Measurements from ENCODE around the gene KLHL24.
"Not testable (repeated sequence)": the region's sequence is repeated elsewhere in the genome, so short reads cannot be mapped to it uniquely, and the experiment has no call there.

KLHL24 gene

DNA sequence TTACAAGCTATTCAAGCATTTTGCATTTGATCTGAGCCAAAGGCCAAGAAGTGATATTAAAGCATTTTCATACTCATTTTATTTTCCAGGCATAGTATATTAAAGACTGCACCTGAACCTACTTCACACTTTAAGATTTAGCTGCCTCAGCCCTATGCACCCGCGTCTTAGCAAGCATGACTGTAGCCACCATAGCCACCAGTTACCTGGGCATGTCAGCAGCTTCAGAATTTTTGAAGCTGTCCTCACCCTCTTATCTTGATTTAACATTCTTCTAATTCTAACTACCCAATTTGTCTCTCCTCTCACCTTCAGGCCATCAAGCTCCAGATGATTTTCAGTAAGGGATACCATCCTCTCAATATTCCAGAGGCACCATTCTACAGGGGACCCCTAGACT lies 40.8 kb upstream of the KLHL24 start:
- TF ChIP-seq, protein P1, sequence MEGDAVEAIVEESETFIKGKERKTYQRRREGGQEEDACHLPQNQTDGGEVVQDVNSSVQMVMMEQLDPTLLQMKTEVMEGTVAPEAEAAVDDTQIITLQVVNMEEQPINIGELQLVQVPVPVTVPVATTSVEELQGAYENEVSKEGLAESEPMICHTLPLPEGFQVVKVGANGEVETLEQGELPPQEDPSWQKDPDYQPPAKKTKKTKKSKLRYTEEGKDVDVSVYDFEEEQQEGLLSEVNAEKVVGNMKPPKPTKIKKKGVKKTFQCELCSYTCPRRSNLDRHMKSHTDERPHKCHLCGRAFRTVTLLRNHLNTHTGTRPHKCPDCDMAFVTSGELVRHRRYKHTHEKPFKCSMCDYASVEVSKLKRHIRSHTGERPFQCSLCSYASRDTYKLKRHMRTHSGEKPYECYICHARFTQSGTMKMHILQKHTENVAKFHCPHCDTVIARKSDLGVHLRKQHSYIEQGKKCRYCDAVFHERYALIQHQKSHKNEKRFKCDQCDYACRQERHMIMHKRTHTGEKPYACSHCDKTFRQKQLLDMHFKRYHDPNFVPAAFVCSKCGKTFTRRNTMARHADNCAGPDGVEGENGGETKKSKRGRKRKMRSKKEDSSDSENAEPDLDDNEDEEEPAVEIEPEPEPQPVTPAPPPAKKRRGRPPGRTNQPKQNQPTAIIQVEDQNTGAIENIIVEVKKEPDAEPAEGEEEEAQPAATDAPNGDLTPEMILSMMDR (IDR thresholded peaks at IDR 0.05; ENCODE audit: borderline replicate concordance, insufficient read depth, low read depth, low read length): no peak
- no peak overlapping the region for H3K4me3 ChIP-seq (ENCODE audit: low read depth, low read length)

DNA sequence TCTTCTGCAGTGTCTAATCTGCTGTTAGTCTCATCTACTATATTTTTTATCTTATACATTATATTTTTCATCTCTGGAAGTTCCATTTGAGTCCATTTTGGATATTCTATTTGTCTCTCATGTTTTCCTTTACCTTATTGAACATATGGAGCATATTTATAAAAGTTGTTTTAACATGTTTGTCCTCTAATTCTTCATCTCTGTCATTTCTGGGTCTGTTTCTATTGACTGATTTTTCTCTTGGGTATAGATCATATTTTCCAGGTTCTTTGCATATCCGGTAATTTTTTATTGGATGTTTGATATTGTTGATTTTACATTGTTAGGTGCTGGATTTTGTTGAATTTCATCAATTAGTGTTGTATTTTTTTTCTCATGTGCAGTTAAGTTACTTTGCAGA lies 37.5 kb upstream of the KLHL24 start:
- H3K4me3 ChIP-seq (ENCODE audit: low read depth, low read length): no peak overlapping the region
- TF ChIP-seq, protein P1 (IDR thresholded peaks at IDR 0.05; ENCODE audit: borderline replicate concordance, insufficient read depth, low read depth, low read length): no peak

DNA sequence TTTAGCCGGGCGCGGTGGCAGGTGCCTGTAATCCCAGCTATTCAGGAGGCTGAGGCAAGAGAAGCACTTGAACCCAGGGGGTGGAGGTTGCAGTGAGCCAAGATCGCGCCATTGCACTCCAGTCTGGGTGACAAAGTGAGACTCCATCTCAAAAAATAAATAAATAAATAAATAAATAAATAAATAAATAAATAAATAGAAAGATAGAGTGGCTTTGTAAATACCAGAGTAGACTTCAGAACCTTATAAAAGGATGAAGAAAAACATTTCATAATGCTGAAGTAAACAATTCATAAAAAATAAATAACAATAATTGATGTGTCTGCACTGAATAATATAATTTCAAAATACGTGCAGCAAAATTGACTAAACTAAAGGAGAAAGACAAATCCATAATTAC lies 24.1 kb upstream of the KLHL24 start:
- not testable (repeated sequence) for H3K4me3 ChIP-seq (ENCODE audit: low read depth, low read length)

DNA sequence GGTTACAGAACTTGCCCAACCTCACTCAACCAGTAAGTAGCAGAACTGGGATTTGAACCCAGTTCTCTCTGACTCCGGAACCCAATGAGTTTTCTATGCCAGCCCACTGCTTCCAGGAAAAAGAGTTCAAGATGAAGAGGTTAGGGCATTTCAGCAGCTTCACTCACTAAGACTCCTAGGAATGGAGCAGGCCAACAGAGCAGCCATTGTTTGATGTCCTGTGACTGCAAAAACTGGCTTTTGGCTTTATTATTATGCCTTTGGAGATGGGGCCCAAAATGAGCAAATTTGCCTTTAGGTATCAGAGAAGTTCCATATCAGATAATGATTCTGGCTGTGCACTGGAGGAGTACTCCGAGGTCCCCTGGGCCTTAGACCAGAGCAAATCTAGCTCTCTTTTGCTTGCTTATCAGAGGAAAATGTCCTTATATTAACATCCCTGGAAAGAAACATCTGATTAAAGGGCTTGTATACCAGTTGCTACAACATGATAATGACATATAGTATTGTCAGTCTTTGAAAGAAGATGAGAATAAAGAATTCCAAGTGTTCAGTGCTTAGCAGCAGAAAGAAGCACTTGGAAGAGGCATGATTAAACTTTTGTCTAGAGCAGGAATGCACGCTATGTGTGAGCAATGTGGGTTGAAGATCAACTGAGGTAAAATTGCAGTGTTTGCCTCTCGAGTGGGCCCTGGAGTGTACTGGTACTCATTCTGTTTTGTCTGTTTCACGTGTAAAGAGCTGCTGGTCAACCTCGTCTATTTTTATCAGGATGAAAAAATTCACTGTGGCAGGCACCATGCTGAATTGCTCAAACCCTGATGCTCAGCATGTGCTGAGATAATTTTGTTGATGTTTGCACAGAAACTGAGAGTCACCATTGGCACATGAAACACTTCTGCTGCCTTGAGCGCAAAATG lies 21.8 kb upstream of the KLHL24 start:
- TF ChIP-seq, protein P1 (IDR thresholded peaks at IDR 0.05; ENCODE audit: borderline replicate concordance, insufficient read depth, low read depth, low read length): no peak
- no peak overlapping the region for H3K4me3 ChIP-seq (ENCODE audit: low read depth, low read length)

DNA sequence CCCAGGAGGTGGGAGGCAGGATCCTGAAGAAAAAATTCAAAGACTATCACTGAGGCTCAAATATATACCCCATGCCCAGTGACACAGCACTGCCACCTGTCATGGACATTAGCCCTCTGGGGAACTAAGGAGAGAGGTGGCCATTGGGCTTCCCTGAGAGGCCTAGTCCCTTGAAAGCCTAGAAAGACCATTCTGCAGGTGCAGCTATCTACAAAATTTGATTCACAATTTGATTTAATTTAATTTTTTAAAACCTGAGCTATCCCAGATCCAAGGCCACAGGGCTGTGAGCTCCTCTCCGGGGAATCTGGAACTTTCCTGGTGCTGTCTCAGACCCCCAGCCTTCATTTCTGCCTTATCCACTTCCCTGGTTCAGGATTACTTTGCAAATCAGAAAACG lies 16.9 kb upstream of the KLHL24 start:
- no peak overlapping the region for H3K4me3 ChIP-seq (ENCODE audit: low read depth, low read length)
- TF ChIP-seq, protein P1 (IDR thresholded peaks at IDR 0.05; ENCODE audit: borderline replicate concordance, insufficient read depth, low read depth, low read length): no peak

DNA sequence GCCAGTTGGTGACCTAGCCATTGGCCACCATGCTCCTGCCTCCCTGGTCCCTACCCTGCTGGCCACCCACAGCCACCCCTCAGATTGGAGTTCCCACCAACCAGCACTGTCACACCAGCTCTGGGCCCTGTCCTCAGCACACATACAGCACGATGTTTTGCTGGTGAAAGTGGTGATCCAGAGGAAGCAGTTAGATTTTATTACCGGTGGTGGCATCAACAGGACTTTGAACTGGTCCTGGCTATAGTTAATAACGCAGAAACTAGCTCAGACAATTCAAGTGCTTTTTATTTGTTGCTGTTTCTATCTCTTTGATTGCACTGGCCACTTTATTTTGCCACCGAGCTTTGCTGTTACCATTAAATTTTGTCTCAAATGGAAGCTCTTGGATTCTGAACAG lies 16.4 kb upstream of the KLHL24 start:
- TF ChIP-seq, protein P1 (IDR thresholded peaks at IDR 0.05; ENCODE audit: borderline replicate concordance, insufficient read depth, low read depth, low read length): no peak
- no peak overlapping the region for H3K4me3 ChIP-seq (ENCODE audit: low read depth, low read length)

DNA sequence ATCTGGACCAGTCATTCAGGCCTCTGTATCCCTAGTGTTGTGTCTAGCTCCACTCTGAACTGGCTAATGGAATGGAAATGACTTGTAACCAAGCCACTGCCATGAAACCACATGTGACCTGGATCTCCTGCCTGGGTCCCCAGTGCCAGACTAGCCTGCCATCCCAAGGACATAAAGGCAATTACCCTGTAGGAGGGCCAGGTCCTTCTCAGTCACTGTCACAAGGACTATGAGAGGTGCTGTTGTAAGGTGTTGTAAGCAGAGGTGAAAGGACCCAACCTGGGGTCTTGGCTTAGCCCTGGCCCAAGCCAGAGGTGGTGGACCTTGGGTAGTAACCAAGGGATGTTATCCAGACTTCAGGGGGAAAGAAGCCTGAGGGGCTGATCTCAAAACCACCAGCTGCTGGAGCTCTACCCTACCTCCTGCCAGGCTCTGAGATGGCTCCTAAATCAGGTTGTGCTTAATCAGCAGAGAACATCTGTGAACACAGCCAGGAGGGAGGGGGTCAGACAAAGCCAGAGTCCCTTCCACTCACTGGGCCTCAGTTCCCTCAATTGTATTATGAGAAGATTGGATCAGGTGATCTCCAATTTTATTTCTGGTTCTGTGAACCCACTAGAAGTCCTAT lies 15.7 kb upstream of the KLHL24 start:
- TF ChIP-seq, protein P1 (IDR thresholded peaks at IDR 0.05; ENCODE audit: borderline replicate concordance, insufficient read depth, low read depth, low read length): no peak

More for the DNA sequence above, 15.7 kb upstream of the KLHL24 start:
- H3K4me3 ChIP-seq (ENCODE audit: low read depth, low read length): no peak overlapping the region
